Loucy (cell line): ENCODE measurements around the gene USP16.

Experiments used
- EZH2phosphoT487 ChIP-seq: fragments of 200-600 bp; IDR thresholded peaks from 2 replicates; pipeline ENCODE4 v1.6.1; 2018; ENCODE audit warnings: antibody characterized with exemption, mild to moderate bottlenecking, moderate library complexity, borderline replicate concordance
- TF ChIP-seq, protein P1 (sequence below): fragments of 200-600 bp; sonication (generic); conservative IDR thresholded peaks from 2 replicates; pipeline ENCODE4 v1.5.1; 2014; ENCODE audit warnings: mild to moderate bottlenecking, antibody characterized with exemption, low read length

- TF ChIP-seq, protein P1, sequence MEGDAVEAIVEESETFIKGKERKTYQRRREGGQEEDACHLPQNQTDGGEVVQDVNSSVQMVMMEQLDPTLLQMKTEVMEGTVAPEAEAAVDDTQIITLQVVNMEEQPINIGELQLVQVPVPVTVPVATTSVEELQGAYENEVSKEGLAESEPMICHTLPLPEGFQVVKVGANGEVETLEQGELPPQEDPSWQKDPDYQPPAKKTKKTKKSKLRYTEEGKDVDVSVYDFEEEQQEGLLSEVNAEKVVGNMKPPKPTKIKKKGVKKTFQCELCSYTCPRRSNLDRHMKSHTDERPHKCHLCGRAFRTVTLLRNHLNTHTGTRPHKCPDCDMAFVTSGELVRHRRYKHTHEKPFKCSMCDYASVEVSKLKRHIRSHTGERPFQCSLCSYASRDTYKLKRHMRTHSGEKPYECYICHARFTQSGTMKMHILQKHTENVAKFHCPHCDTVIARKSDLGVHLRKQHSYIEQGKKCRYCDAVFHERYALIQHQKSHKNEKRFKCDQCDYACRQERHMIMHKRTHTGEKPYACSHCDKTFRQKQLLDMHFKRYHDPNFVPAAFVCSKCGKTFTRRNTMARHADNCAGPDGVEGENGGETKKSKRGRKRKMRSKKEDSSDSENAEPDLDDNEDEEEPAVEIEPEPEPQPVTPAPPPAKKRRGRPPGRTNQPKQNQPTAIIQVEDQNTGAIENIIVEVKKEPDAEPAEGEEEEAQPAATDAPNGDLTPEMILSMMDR, result no peak
- no peak for TF ChIP-seq EZH2phosphoT487
Observed at GRCh38 chr21:29053011-29053553, 28.6 kb downstream of the USP16 start.
